Esophagus (tissue), 2 donors: Measurements from ENCODE around the gene SPATS2L. TPM values are rescaled to one million over a fixed set of nuclear protein-coding genes. Genes with fewer than 3 reads are reported as not detected.

ENCODE experiments used
- H3K27ac ChIP-seq, 2 donors: one replicate each; pipeline ENCODE4 v1.5.1; 2013; ENCODE audit warnings: low read depth in 2 of 2, mild to moderate bottlenecking in 2 of 2, inconsistent platforms in 1 of 2, low read length in 1 of 2, moderate library complexity in 1 of 2
- H3K27me3 ChIP-seq, 2 donors: one replicate each; pipeline ENCODE4 v1.6.1; 2013; ENCODE audit warnings: low read length in 2 of 2, control low read depth in 1 of 2, mild to moderate bottlenecking in 1 of 2; ENCODE audit not compliant: insufficient read depth in 2 of 2, control insufficient read depth in 1 of 2
- H3K36me3 ChIP-seq, 2 donors: one replicate each; pipeline ENCODE4 v1.6.1; 2013; ENCODE audit warnings: low read length in 1 of 2; ENCODE audit not compliant: control insufficient read depth in 2 of 2, insufficient read depth in 2 of 2
- H3K4me1 ChIP-seq, 2 donors: one replicate each; pipeline ENCODE4 v1.6.1; 2013; ENCODE audit warnings: low read length in 1 of 2; ENCODE audit not compliant: control insufficient read depth in 2 of 2, insufficient read depth in 2 of 2
- H3K4me3 ChIP-seq, 2 donors: one replicate each; pipeline ENCODE4 v1.5.1; 2013; ENCODE audit warnings: low read length in 2 of 2, mild to moderate bottlenecking in 2 of 2, low read depth in 1 of 2, moderate library complexity in 1 of 2
- H3K9me3 ChIP-seq, 2 donors: one replicate each; pipeline ENCODE4 v1.6.1; 2013; ENCODE audit warnings: mild to moderate bottlenecking in 2 of 2, low read depth in 1 of 2, low read length in 1 of 2, moderate library complexity in 1 of 2; ENCODE audit not compliant: control insufficient read depth in 2 of 2, insufficient read depth in 1 of 2
- WGBS, 2 donors: extraction: QIAGEN DNeasy Blood & Tissue Kit; methylation state at CpG; one replicate each; pipeline ENCODE4 v1.1.7; 2013; 5-methylcytosine and 5-hydroxymethylcytosine counted together
- polyA plus RNA-seq, 2 donors: library from polyadenylated mRNA; stranded (reverse); fragments of 200-250 nt; gene quantifications; one replicate each; pipeline ENCODE4 v1.2.3, GENCODE V29; 2013
- donor health status: healthy with polysubstance abuse.
- donor health status: Bipolar disorder and iron deficiency.

Gene SPATS2L
- polyA plus RNA-seq, 2 donors = 41.2 to 47.5 TPM

DNA sequence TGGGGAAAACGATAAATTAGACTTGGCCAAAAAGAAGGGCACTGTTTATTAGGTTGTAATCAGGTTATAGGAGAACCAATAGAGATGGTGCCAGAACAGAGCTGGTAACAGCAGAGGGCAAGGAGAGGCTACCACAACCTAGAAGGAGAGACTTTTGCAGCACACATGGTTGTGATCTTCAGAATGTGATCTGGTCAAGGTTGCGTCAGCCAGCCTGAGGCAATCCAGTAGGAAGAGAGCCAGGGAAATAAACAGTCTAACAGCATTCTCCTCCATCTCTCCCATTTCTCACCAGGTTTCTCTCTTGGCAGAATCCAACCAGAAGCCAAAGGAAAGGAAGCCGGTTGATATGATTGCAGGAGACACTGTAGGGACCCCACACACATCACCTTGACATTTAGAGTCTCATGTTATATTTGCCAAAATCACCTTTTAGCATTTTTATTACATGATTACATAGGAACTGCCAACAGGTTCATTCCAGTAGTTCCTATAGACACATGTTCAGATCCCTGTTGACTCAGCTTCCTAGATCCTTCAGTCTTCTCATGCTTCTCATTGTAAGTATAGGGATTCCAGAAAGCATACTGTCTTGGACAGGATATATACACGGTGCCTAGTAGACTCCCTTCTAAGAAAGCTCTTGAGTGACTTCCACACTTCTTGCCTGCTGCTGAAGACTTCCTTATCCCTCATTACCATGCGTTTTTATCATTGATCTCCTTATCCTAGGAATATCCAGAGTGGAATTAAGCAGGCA, 17.6 kb upstream of the SPATS2L start:
- Histone ChIP-seq H3K27me3 (no peaks in the 10 kb centered on the region), H3K4me1 (no peaks in the 10 kb centered on the region), H3K27ac (no peak overlapping the region), H3K4me3 (no peak overlapping the region), H3K36me3 (no peaks in the 10 kb centered on the region), H3K9me3 (no peaks in the 10 kb centered on the region)
- 57 to 68% methylated on average over 5 of the region's 5 CpGs for WGBS, 2 donors

DNA sequence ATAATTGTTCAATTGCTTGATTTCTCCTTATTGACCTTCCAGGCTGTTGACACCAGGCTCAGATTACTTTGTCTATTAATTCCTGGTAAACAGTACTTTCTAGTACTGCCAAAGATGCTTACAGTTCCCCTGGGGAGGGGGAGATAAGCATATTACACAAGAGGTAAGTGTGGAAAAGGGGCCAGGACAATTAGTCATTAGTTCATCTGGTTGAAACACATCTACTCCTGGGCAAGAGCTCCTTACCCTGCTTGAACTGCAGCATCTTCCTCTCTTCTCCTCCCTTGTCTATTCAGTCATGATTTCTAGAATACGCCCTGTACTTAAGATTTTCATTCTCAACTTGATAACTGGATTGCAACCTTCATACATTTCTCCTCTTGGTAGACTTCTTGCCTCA, 10.4 kb upstream of the SPATS2L start:
- H3K4me1 ChIP-seq = no peaks in the 10 kb centered on the region
- 88 to 98% methylated on average over 1 of the region's 1 CpG for WGBS, 2 donors
- H3K27me3 ChIP-seq = no peaks in the 10 kb centered on the region
- no peaks in the 10 kb centered on the region for H3K9me3 ChIP-seq
- no peak overlapping the region for H3K27ac ChIP-seq
- no peaks in the 10 kb centered on the region for H3K36me3 ChIP-seq
- no peak overlapping the region for H3K4me3 ChIP-seq

DNA sequence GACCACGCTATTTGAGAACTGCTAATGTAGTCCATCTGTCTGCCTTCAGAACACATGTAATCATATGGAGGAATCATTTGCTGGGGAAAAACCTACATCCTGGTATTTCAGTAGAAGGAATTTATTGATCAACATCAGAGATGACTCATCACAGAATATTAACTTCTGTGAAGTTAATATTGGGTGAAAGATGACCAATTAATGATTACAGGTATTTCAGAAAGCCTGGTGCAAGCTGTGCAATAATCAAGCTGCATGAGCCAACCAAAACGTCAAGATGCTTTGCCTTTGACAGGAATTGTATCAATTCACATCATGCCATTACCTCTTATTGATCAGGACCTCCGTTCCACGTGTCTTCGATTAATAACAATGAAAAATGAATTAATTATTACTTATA, 9.4 kb upstream of the SPATS2L start:
- no peaks in the 10 kb centered on the region for H3K4me1 ChIP-seq
- H3K4me3 ChIP-seq = no peak overlapping the region
- no peaks in the 10 kb centered on the region for H3K9me3 ChIP-seq
- WGBS, 2 donors = 81 to 84% methylated on average over 5 of the region's 5 CpGs
- no peak overlapping the region for H3K27ac ChIP-seq
- no peaks in the 10 kb centered on the region for H3K36me3 ChIP-seq
- H3K27me3 ChIP-seq = no peaks in the 10 kb centered on the region

DNA sequence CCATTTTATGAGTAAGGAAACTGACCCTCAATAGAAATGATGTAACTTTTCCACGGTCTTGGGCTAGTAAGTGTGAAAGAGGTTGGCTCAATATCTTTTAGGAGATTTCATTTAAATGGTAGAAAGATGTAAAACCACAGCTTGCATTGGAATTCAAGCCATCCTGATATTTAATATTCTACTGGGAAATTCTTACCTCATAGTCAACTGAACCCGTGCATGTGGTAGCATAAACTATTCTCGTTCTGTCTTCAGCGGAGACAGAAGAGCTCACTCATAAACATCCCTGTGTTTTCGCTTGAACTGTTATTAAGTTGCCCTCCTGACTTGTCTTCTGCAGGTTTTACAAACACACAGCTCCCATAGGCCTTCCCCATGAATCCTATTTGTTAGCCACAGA, 8.5 kb upstream of the SPATS2L start:
- Histone ChIP-seq H3K4me1 (no peaks in the 10 kb centered on the region), H3K9me3 (no peaks in the 10 kb centered on the region), H3K27me3 (no peaks in the 10 kb centered on the region), H3K36me3 (no peaks in the 10 kb centered on the region), H3K27ac (no peak overlapping the region), H3K4me3 (no peak overlapping the region)
- 86 to 92% methylated on average over 5 of the region's 5 CpGs for WGBS, 2 donors

DNA sequence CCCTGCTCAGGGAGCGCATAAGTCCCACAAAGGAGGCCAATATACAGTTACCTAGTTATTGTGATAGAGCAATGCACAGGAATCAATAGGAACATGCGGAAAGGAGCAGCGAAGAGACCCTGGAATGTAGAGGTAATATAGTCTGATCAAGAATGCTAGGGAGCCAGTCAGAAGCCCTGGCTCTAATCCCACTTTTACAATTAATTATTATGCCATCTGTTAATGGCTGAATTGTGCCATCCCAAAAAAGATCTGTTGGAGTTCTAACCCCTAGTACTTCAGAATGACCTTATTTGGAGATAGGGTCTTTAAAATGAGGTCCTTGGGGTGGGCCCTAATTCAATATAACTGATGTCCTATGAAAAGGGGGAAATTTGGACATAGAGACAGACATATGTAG, 7.7 kb upstream of the SPATS2L start:
- H3K36me3 ChIP-seq = no peaks in the 10 kb centered on the region
- no peaks in the 10 kb centered on the region for H3K27me3 ChIP-seq
- H3K27ac ChIP-seq = no peak overlapping the region
- no peak overlapping the region for H3K4me3 ChIP-seq
- no peaks in the 10 kb centered on the region for H3K4me1 ChIP-seq
- WGBS, 2 donors = 95 to 97% methylated on average over 3 of the region's 3 CpGs
- no peaks in the 10 kb centered on the region for H3K9me3 ChIP-seq

DNA sequence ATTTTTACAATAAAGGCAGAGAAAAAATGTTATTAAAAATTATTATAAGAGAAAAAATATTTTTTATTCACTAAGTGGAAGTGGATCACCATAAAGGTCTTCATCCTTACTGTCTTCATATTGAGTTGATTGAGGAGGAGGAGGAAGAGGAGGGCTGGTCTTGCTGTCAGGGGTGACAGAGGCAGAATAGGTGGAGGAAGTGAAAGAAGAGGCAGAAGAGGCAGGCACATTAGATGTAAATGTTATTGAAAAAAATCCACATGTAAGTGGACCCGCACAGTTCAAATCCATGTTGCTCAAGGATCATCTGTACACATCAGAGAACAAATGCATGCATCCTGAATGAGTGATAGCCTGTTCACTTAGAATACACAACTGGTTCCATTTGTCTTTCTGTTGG, 6.4 kb upstream of the SPATS2L start:
- Histone ChIP-seq H3K4me1 (no peaks in the 10 kb centered on the region), H3K9me3 (no peaks in the 10 kb centered on the region), H3K4me3 (no peak overlapping the region), H3K27ac (no peak overlapping the region), H3K36me3 (no peaks in the 10 kb centered on the region), H3K27me3 (no peaks in the 10 kb centered on the region)
- 53 to 72% methylated on average over 1 of the region's 1 CpG for WGBS, 2 donors

DNA sequence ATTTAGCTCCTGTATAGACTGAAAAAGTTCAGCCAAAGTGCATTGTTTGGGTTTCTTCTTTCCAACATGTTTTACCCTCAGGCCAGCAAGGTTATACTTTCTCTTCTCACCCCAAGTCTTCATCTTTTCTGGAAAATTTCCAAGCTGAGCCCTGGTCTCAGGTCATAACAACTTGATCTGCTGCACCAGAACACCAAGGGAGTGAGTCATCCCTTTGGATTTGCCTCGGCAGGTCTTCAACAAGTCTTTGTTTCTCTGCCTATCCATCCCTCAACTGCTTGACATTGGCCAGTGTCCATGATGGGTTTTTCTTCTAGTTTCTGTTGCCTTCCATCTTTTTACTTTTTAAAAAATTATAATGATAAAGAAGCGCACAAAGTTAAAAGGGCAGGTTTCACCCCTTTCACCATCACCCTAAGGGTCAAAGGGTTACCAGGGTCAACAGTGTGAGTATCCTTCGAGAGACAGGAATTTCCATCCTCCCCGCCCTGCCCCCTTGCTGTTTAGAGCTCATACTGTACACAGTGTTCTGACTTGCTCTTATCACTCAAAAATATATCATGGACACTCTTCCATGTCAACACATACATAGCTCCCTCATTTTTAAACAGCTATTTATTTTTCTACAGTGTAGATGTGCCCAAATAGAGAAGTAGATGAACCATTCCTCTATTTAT, 5.7 kb upstream of the SPATS2L start:
- Histone ChIP-seq H3K4me3 (no peak overlapping the region), H3K36me3 (no peaks in the 10 kb centered on the region), H3K4me1 (no peaks in the 10 kb centered on the region), H3K9me3 (no peaks in the 10 kb centered on the region), H3K27ac (peak overlapping the region in 1 of 2 donors; percentile 65), H3K27me3 (no peaks in the 10 kb centered on the region)
- WGBS, 2 donors = 48 to 59% methylated on average over 4 of the region's 4 CpGs

DNA sequence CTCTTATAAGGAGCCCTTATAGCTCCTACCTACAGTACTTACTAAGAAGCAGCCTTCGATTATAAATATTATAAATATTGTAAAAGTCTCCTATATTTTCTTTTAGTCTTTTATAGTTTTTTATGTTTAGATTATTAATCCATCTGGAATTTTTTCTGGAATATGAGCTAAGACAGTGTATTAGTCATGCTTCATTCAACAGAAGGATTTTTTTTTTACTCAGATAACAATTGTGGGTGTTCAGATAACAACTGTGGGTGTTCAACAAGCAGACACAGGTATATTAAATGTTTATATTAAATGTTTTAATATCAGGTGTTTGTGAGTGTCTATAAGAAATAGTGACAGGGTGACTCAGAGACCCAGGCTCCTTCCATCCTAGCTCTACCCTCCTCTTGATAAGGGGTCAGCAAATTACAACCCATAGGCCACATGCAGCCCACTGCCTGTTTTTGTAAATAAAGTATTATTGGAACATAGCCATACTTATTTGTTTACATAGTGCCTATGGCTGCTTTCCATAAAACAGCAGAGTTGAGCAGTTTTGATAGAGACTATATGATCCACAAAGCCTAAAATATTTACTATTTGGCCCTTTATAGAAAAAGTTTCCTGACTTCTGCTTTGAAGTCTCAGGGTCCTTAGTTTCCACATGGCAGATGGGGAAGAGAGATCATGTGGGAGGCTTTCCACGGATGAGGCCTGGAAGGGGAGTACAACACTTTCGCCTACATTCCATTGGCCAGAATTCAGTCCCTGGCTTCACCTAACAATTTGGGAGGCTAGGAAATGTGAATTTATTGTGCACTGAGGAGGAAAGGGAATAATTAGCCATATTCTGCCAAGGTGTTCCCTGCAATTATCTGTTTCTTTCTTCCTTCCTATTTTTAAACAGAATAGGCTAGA, 4.3 kb upstream of the SPATS2L start:
- Histone ChIP-seq H3K9me3 (no peaks in the 10 kb centered on the region), H3K27ac (no peak overlapping the region), H3K27me3 (no peaks in the 10 kb centered on the region), H3K4me3 (no peak overlapping the region), H3K36me3 (no peaks in the 10 kb centered on the region), H3K4me1 (no peaks in the 10 kb centered on the region)
- 66 to 86% methylated on average over 3 of the region's 3 CpGs for WGBS, 2 donors

DNA sequence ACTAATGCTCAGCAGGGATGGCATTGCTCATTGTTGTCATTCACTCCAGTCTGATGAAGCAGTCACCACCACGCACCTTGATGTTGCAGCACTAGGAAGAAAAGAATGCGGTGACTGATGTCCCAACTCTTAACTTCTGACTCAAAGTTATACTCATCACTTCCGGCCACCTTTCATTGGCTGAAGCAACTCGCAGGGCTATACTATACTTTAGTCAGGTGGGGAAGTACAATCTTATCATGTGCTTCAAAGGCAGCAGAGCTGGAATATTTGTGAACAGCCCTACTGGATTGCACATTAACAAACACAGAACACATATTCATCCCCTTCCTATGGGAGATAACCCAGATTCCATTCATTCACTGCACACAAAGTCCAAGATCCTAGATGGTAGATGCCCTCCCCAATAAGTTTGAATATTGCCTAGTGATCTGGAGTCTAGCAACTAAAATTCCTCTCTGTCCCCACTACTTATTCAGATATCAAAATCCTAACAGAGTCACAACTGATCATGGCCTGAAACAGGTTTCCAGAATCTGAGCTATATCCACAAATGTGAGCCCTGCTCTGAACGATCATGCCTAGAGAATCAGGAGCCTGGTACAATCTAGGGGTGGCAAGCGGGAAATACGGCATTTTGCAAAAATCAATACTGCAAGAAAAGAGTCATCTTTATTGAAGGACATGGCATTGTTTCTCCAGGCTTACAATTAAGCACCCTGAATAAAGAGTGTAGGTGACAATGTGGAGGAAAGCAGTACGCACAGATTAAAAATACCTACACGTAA, 3.4 kb upstream of the SPATS2L start:
- no peaks in the 10 kb centered on the region for H3K4me1 ChIP-seq
- no peaks in the 10 kb centered on the region for H3K9me3 ChIP-seq
- H3K4me3 ChIP-seq = no peak overlapping the region
- no peak overlapping the region for H3K27ac ChIP-seq
- 77 to 79% methylated on average over 9 of the region's 9 CpGs for WGBS, 2 donors
- H3K27me3 ChIP-seq = no peaks in the 10 kb centered on the region
- no peaks in the 10 kb centered on the region for H3K36me3 ChIP-seq
